GM12878 (cell line): ENCODE results near the gene FAAP100. TPM values are rescaled to one million over a fixed set of nuclear protein-coding genes. Genes with fewer than 3 reads are reported as not detected.

Experiments used
- BRCA1 ChIP-seq: IDR thresholded peaks from 2 replicates; pipeline ENCODE4 v1.6.1; 2011; ENCODE audit warnings: low read depth, low read length, improper control_type of control experiment
- CHD1 ChIP-seq: IDR thresholded peaks from 2 replicates; pipeline ENCODE4 v1.6.1; 2012; ENCODE audit warnings: low read depth, low read length, improper control_type of control experiment
- MEF2B ChIP-seq: fragments of 450-650 bp; IDR thresholded peaks from 2 replicates; pipeline ENCODE4 v1.6.1; 2018; ENCODE audit warnings: mild to moderate bottlenecking, moderate library complexity; ENCODE audit not compliant: partially characterized antibody, poor library complexity, severe bottlenecking
- NR2C1 ChIP-seq: fragments of 450-650 bp; IDR thresholded peaks from 2 replicates; pipeline ENCODE4 v1.6.1; 2017; ENCODE audit warnings: antibody characterized with exemption, mild to moderate bottlenecking, moderate library complexity
- POLR2AphosphoS5 ChIP-seq: IDR thresholded peaks from 2 replicates; pipeline ENCODE4 v1.6.1; 2011; ENCODE audit warnings: mild to moderate bottlenecking, low read length, inconsistent platforms
- POU2F2 ChIP-seq: IDR thresholded peaks from 3 replicates; pipeline ENCODE4 v1.6.1; 2011; ENCODE audit warnings: low read depth, mild to moderate bottlenecking, low read length, borderline replicate concordance
- REST ChIP-seq: IDR thresholded peaks from 2 replicates; pipeline ENCODE4 v1.6.1; 2012; ENCODE audit warnings: mild to moderate bottlenecking, low read depth, low read length
- TARDBP ChIP-seq: IDR thresholded peaks from 2 replicates; pipeline ENCODE4 v1.6.1; 2016; ENCODE audit warnings: borderline replicate concordance
- ZBED1 ChIP-seq: IDR thresholded peaks from 2 replicates; pipeline ENCODE4 v1.6.1; 2016; ENCODE audit warnings: borderline replicate concordance
- ZBTB40 ChIP-seq: fragments of 450-650 bp; IDR thresholded peaks from 2 replicates; pipeline ENCODE4 v1.6.1; 2016; ENCODE audit warnings: mild to moderate bottlenecking, moderate library complexity, borderline replicate concordance
- ZNF217 ChIP-seq: fragments of 450-650 bp; IDR thresholded peaks from 2 replicates; pipeline ENCODE4 v1.6.1; 2017; ENCODE audit warnings: antibody characterized with exemption, mild to moderate bottlenecking
- polyA plus RNA-seq, 11 experiments: library from polyadenylated mRNA; depleted of rRNA in 4 of 11; unstranded in 6 of 11; stranded (reverse) in 5 of 11; fragments of >200 nt; fragmentation: Nextera tagmentation in 4 of 11; fragmentation: Illumina TruSeq in 1 of 11; extraction: Ambion mirVana in 4 of 11; extraction: Trizol in 1 of 11; gene quantifications; 1 replicate in 1 of 11; 2 replicates in 10 of 11; pipeline versions ENCODE4 v1.2.1 to v1.2.3, GENCODE V29; 2011 to 2016; ENCODE audit warnings: inconsistent platforms in 2 of 11, missing spikeins in 2 of 11, low read depth in 1 of 11
- total RNA-seq, 4 experiments: library from RNA; depleted of rRNA in 3 of 4; stranded (reverse); fragments of >200 nt in 3 of 4; fragmentation: Illumina TruSeq in 1 of 4; extraction: Trizol in 1 of 4; gene quantifications; 2 replicates each; pipeline versions ENCODE4 v1.2.1 to v1.2.3, GENCODE V29; 2013 to 2021

The FAAP100 gene
- total and polyA plus RNA-seq, 10 of the 15 experiments (the other 5 are each of a cell fraction or from before 2014, with no cell fraction given) = 0.11 to 46.2 (median 17.1) TPM

- TF ChIP-seq REST = no peak
- no peak for TF ChIP-seq MEF2B
- no peak for TF ChIP-seq BRCA1
- TF ChIP-seq ZBTB40 = no peak
- no peak; the same call in 1 of the 3 replicates for TF ChIP-seq POU2F2
- TF ChIP-seq CHD1 = no peak
- peak; percentile 37; the same call in 1 of the 2 replicates for TF ChIP-seq ZBED1
- peak; percentile 64 for TF ChIP-seq POLR2AphosphoS5
- TF ChIP-seq TARDBP = peak; percentile 39; the same call in 1 of the 2 replicates
- no peak for TF ChIP-seq ZNF217
- TF ChIP-seq NR2C1 = no peak
These were observed 43.4 kb downstream of the FAAP100 start (continued) for GRCh38 chr17:81508639-81509206.
